Fibroblast of lung (primary cell): ENCODE data around the gene CLCN4.

Source experiments
- CTCF ChIP-seq, 2 donors: IDR thresholded peaks in 1 of 2; conservative IDR thresholded peaks in 1 of 2; 1 replicate in 1 of 2; 2 replicates in 1 of 2; pipeline ENCODE4 v1.5.1; 2011 to 2012; ENCODE audit warnings: low read length in 2 of 2, control low read depth in 1 of 2, inconsistent platforms in 1 of 2, low read depth in 1 of 2, mild to moderate bottlenecking in 1 of 2
- EZH2 ChIP-seq: IDR thresholded peaks from 2 replicates; pipeline ENCODE4 v1.5.1; 2012; ENCODE audit warnings: low read length, control low read depth, mild to moderate bottlenecking; ENCODE audit errors: missing control alignments

GRCh38 chrX:10177004-10177396 lies 20.2 kb downstream of the CLCN4 start:
- TF ChIP-seq CTCF (conservative IDR thresholded peaks at IDR 0.05 in 1 of 2, IDR thresholded peaks at IDR 0.05 in 1 of 2; ENCODE audit: low read depth in 1 of 2, low read length in 2 of 2), result no peak
- no peak for TF ChIP-seq EZH2
